Measurements from ENCODE around the gene ARFGAP1.

The ARFGAP1 gene

GRCh38 chr20:63259734-63260460 is 12.7 kb upstream of the ARFGAP1 start:
- DNase-seq (ENCODE audit: low read depth, low spot score) = no peak

GRCh38 chr20:63260521-63260920 is 12.1 kb upstream of the ARFGAP1 start:
- DNase-seq (ENCODE audit: low read depth, low spot score) = no peak

GRCh38 chr20:63261060-63261794 is 11.4 kb upstream of the ARFGAP1 start:
- DNase-seq (ENCODE audit: low read depth, low spot score) = no peak

- DNase-seq (ENCODE audit: low read depth, low spot score) = no peak
These were observed 10.7 kb upstream of the ARFGAP1 start for GRCh38 chr20:63261795-63262528.

GRCh38 chr20:63262836-63263235 is 9.8 kb upstream of the ARFGAP1 start:
- DNase-seq (ENCODE audit: low read depth, low spot score) = no peak

GRCh38 chr20:63264000-63264399 is 8.6 kb upstream of the ARFGAP1 start:
- DNase-seq (ENCODE audit: low read depth, low spot score) = no peak

- DNase-seq (ENCODE audit: low read depth, low spot score) = no peak
These were observed 8.1 kb upstream of the ARFGAP1 start for GRCh38 chr20:63264519-63264918.

GRCh38 chr20:63265891-63266515 is 6.6 kb upstream of the ARFGAP1 start:
- DNase-seq (ENCODE audit: low read depth, low spot score) = no peak

GRCh38 chr20:63267691-63268090 is 4.9 kb upstream of the ARFGAP1 start:
- no peak for DNase-seq (ENCODE audit: low read depth, low spot score)

GRCh38 chr20:63268256-63268655 is 4.4 kb upstream of the ARFGAP1 start:
- DNase-seq (ENCODE audit: low read depth, low spot score) = no peak

- no peak for DNase-seq (ENCODE audit: low read depth, low spot score)
These were observed 3.8 kb upstream of the ARFGAP1 start for GRCh38 chr20:63268671-63269439.

GRCh38 chr20:63269724-63270123 is 2.9 kb upstream of the ARFGAP1 start:
- DNase-seq (ENCODE audit: low read depth, low spot score) = no peak

GRCh38 chr20:63270606-63271325 is 1.8 kb upstream of the ARFGAP1 start:
- DNase-seq (ENCODE audit: low read depth, low spot score) = no peak

GRCh38 chr20:63273059-63273579 is 506 bp downstream of the ARFGAP1 start:
- no peak for DNase-seq (ENCODE audit: low read depth, low spot score)

GRCh38 chr20:63273635-63274380 is 1.2 kb downstream of the ARFGAP1 start:
- DNase-seq (ENCODE audit: low read depth, low spot score) = no peak

- no peak for DNase-seq (ENCODE audit: low read depth, low spot score)
These were observed 2.0 kb downstream of the ARFGAP1 start for GRCh38 chr20:63274381-63275228.

GRCh38 chr20:63275825-63276224 is 3.2 kb downstream of the ARFGAP1 start:
- DNase-seq (ENCODE audit: low read depth, low spot score) = no peak

GRCh38 chr20:63276956-63277355 is 4.3 kb downstream of the ARFGAP1 start:
- no peak for DNase-seq (ENCODE audit: low read depth, low spot score)
